ENCODE data around the gene TIGIT. TPM values are rescaled to one million over a fixed set of nuclear protein-coding genes. Genes with fewer than 3 reads are reported as not detected.

Gene TIGIT
- total and polyA plus RNA-seq, 10 of the 15 experiments (the other 5 are each of a cell fraction or from before 2014, with no cell fraction given): 0.08 to 4.7 (median 0.94) TPM

- H3K4me1 ChIP-seq (ENCODE audit: control insufficient read depth, insufficient read depth, low read length): no peaks in the 10 kb centered on the region
- no peaks in the 10 kb centered on the region for H3K9me3 ChIP-seq (replicated peaks; ENCODE audit: control insufficient read depth, insufficient read depth, low read length)
- no peak overlapping the region for H3K4me2 ChIP-seq (ENCODE audit: control insufficient read depth, insufficient read depth)
- no TSS peak for BruUV-seq (replicated peaks)
- H4K20me1 ChIP-seq (ENCODE audit: control insufficient read depth, insufficient read depth): no peaks in the 10 kb centered on the region
- CTCF ChIA-PET: interaction anchor here (0.8 to 2.8 kb wide), 4 partner anchors 10 to 65 kb away, joined by 4 to 9 read pairs (median 6); no protein-coding TSS in a partner anchor
- no peak overlapping the region for H3K9ac ChIP-seq (ENCODE audit: control insufficient read depth, insufficient read depth, low read length)
- WGBS (ENCODE audit: insufficient coverage, insufficient replicate concordance, low lambda C conversion rate, missing lambda C conversion rate): 0% methylated on average over 1 of the region's 1 CpG
- no peak for FAIRE-seq
- H3K79me2 ChIP-seq (ENCODE audit: control insufficient read depth, insufficient read depth, low read length): no peaks in the 10 kb centered on the region
- H3K27me3 ChIP-seq (replicated peaks in 1 of 2; ENCODE audit: control insufficient read depth in 2 of 2, insufficient read depth in 2 of 2, low read length in 1 of 2): no peaks in the 10 kb centered on the region
- RAD21 ChIA-PET (ENCODE audit: unreplicated experiment): interaction anchor here (1.4 kb wide), 2 partner anchors 57 to 66 kb away, joined by 3 read pairs; no protein-coding TSS in a partner anchor
- ATAC-seq: no peak
- H3K27ac ChIP-seq (ENCODE audit: control insufficient read depth, insufficient read depth): no peak overlapping the region
- H2AFZ ChIP-seq (ENCODE audit: control insufficient read depth, low read depth, low read length): no peak overlapping the region
- POLR2A ChIA-PET: no interaction called here
- TF ChIP-seq ZZZ3 (IDR thresholded peaks at IDR 0.05; ENCODE audit: control insufficient read depth, insufficient read length, low read depth) (no peak), POLR2A (IDR thresholded peaks at IDR 0.05; ENCODE audit: low read depth, low read length) (no peak), SMAD1 (IDR thresholded peaks at IDR 0.05; ENCODE audit: low read depth, partially characterized antibody) (no peak), HCFC1 (IDR thresholded peaks at IDR 0.05; ENCODE audit: low read length) (no peak), KLF5 (IDR thresholded peaks at IDR 0.05; ENCODE audit: partially characterized antibody) (no peak), ZNF384 (IDR thresholded peaks at IDR 0.05; ENCODE audit: borderline replicate concordance, low read depth, low read length) (no peak), MYB (IDR thresholded peaks at IDR 0.05; ENCODE audit: borderline replicate concordance, low read depth, low read length) (no peak), WRNIP1 (IDR thresholded peaks at IDR 0.05; ENCODE audit: borderline replicate concordance, low read depth, low read length) (no peak), NR2C1 (IDR thresholded peaks at IDR 0.05) (no peak), ZNF592 (IDR thresholded peaks at IDR 0.05) (no peak), ZSCAN29 (IDR thresholded peaks at IDR 0.05) (no peak)
- TF ChIP-seq, protein P1, sequence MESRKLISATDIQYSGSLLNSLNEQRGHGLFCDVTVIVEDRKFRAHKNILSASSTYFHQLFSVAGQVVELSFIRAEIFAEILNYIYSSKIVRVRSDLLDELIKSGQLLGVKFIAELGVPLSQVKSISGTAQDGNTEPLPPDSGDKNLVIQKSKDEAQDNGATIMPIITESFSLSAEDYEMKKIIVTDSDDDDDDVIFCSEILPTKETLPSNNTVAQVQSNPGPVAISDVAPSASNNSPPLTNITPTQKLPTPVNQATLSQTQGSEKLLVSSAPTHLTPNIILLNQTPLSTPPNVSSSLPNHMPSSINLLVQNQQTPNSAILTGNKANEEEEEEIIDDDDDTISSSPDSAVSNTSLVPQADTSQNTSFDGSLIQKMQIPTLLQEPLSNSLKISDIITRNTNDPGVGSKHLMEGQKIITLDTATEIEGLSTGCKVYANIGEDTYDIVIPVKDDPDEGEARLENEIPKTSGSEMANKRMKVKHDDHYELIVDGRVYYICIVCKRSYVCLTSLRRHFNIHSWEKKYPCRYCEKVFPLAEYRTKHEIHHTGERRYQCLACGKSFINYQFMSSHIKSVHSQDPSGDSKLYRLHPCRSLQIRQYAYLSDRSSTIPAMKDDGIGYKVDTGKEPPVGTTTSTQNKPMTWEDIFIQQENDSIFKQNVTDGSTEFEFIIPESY (IDR thresholded peaks at IDR 0.05): no peak
- H3K36me3 ChIP-seq (ENCODE audit: control insufficient read depth in 2 of 2, insufficient read depth in 2 of 2, low read length in 1 of 2): no peaks in the 10 kb centered on the region
- no peak for DNase-seq (ENCODE audit: low read depth, low spot score)
- intact Hi-C loops (cut with micrococcal nuclease; ENCODE audit: unreplicated experiment) (no loop called here), in situ Hi-C loops (cut with MboI) (no loop called here)
- H3K4me3 ChIP-seq: no peak overlapping the region
- SMC1A ChIA-PET (ENCODE audit: uncharacterized antibody, unreplicated experiment): interaction anchor here (0.6 to 2.4 kb wide), 5 partner anchors 10 to 1300 kb away, joined by 3 to 6 read pairs (median 3); no protein-coding TSS in a partner anchor
Measured at GRCh38 chr3:114356525-114356924, 62.7 kb downstream of the TIGIT start.

Data from GM12878 (cell line).